ENCODE results near the gene NPTXR. TPM values are rescaled to one million over a fixed set of nuclear protein-coding genes. Genes with fewer than 3 reads are reported as not detected.

The NPTXR gene
- total RNA-seq, 4 donors from 2014 or later: 3.6 to 8.7 (median 4.4) TPM

GRCh38 chr22:38829485-38829884 is 14.3 kb downstream of the NPTXR start:
- Histone ChIP-seq H3K9me3 (no peaks in the 10 kb centered on the region), H3K4me1 (no peaks in the 10 kb centered on the region), H3K27me3 (no peaks in the 10 kb centered on the region), H3K4me3 (replicated peaks in 1 of 3) (no peak overlapping the region), H3K36me3 (no peaks in the 10 kb centered on the region), H3K27ac (no peak overlapping the region)
- intact Hi-C loops (cut with DNase I): no loop called here
- TF ChIP-seq POLR2A (IDR thresholded peaks at IDR 0.05) (no peak), CTCF (IDR thresholded peaks at IDR 0.05) (no peak)
- WGBS, 2 donors: 95 to 97% methylated on average over 4 of the region's 4 CpGs
- no peak for DNase-seq

GRCh38 chr22:38828616-38829205 is 15.1 kb downstream of the NPTXR start:
- no peak for DNase-seq
- Histone ChIP-seq H3K27me3 (no peaks in the 10 kb centered on the region), H3K4me3 (replicated peaks in 1 of 3) (no peak overlapping the region), H3K36me3 (no peaks in the 10 kb centered on the region), H3K4me1 (no peaks in the 10 kb centered on the region), H3K9me3 (no peaks in the 10 kb centered on the region), H3K27ac (no peak overlapping the region)
- WGBS, 2 donors: 79 to 85% methylated on average over 5 to 10 of the region's 10 CpGs
- TF ChIP-seq POLR2A (IDR thresholded peaks at IDR 0.05) (no peak), CTCF (IDR thresholded peaks at IDR 0.05) (no peak)
- intact Hi-C loops (cut with DNase I): no loop called here

GRCh38 chr22:38828191-38828590 is 15.6 kb downstream of the NPTXR start:
- TF ChIP-seq CTCF (IDR thresholded peaks at IDR 0.05): no peak
- no peaks in the 10 kb centered on the region for H3K36me3 ChIP-seq
- no peaks in the 10 kb centered on the region for H3K27me3 ChIP-seq
- intact Hi-C loops (cut with DNase I): no loop called here
- no peak overlapping the region for H3K4me3 ChIP-seq (replicated peaks in 1 of 3)
- H3K9me3 ChIP-seq: no peaks in the 10 kb centered on the region
- WGBS, 2 donors: 57 to 80% methylated on average over 11 of the region's 11 CpGs
- DNase-seq: no peak
- no peaks in the 10 kb centered on the region for H3K4me1 ChIP-seq
- no peak overlapping the region for H3K27ac ChIP-seq

GRCh38 chr22:38827510-38827909 is 16.3 kb downstream of the NPTXR start:
- Histone ChIP-seq H3K4me1 (no peaks in the 10 kb centered on the region), H3K27me3 (no peaks in the 10 kb centered on the region), H3K36me3 (no peaks in the 10 kb centered on the region), H3K27ac (no peak overlapping the region), H3K9me3 (no peaks in the 10 kb centered on the region), H3K4me3 (replicated peaks in 1 of 3) (no peak overlapping the region)
- TF ChIP-seq CTCF (IDR thresholded peaks at IDR 0.05) (no peak), POLR2A (IDR thresholded peaks at IDR 0.05) (no peak)
- intact Hi-C loops (cut with DNase I): no loop called here
- DNase-seq: no peak

GRCh38 chr22:38826801-38827200 is 17.0 kb downstream of the NPTXR start:
- TF ChIP-seq POLR2A (IDR thresholded peaks at IDR 0.05) (no peak), CTCF (IDR thresholded peaks at IDR 0.05) (no peak)
- whole genome bisulfite sequencing, 2 donors: 76 to 77% methylated on average over 5 of the region's 5 CpGs
- H3K4me1 ChIP-seq: no peaks in the 10 kb centered on the region
- intact Hi-C loops (cut with DNase I): no loop called here
- H3K27me3 ChIP-seq: no peaks in the 10 kb centered on the region
- DNase-seq: no peak
- no peaks in the 10 kb centered on the region for H3K36me3 ChIP-seq
- H3K4me3 ChIP-seq (replicated peaks in 1 of 3): no peak overlapping the region
- no peak overlapping the region for H3K27ac ChIP-seq
- no peaks in the 10 kb centered on the region for H3K9me3 ChIP-seq

Measured in thyroid gland (tissue), 4 donors.